Ovary (tissue), 9 donors: Measurements from ENCODE around the gene DAGLA. TPM values are rescaled to one million over a fixed set of nuclear protein-coding genes. Genes with fewer than 3 reads are reported as not detected.

Source experiments
- DNase-seq, 5 donors: peaks; one replicate each; pipeline ENCODE4 v3.0.0-alpha.2; 2019 to 2020
- H3K27ac ChIP-seq, 2 donors: fragments of 200-600 bp; one replicate each; pipeline versions ENCODE4 v1.5.1 to v1.8.0; 2019 to 2022
- H3K27me3 ChIP-seq: fragments of 200-600 bp; one replicate; pipeline ENCODE4 v1.8.0; 2022
- H3K36me3 ChIP-seq: fragments of 200-600 bp; sonication (generic); one replicate; pipeline ENCODE4 v1.5.1; 2019
- H3K4me1 ChIP-seq: one replicate; pipeline ENCODE4 v1.8.1; 2013; ENCODE audit warnings: mild to moderate bottlenecking, moderate library complexity; ENCODE audit not compliant: insufficient read depth
- H3K4me3 ChIP-seq: fragments of 200-600 bp; sonication (generic); one replicate; pipeline ENCODE4 v1.5.1; 2017
- H3K9me3 ChIP-seq, 2 donors: fragments of 200-600 bp in 1 of 2; sonication (generic) in 1 of 2; one replicate each; pipeline versions ENCODE4 v1.5.1 to v1.8.1; 2013 to 2019; ENCODE audit warnings: mild to moderate bottlenecking in 1 of 2, moderate library complexity in 1 of 2
- EP300 ChIP-seq: sonication (generic); formaldehyde crosslinking; IDR thresholded peaks from one replicate; pipeline ENCODE4 v1.6.1; 2017; ENCODE audit warnings: antibody characterized with exemption
- POLR2A ChIP-seq: fragments of 450-650 bp; IDR thresholded peaks from one replicate; pipeline ENCODE4 v1.6.1; 2017; ENCODE audit warnings: antibody characterized with exemption, mild to moderate bottlenecking, moderate library complexity
- WGBS, 3 donors: extraction: QIAGEN DNeasy Blood & Tissue Kit in 1 of 3; methylation state at CpG; one replicate each; pipeline versions ENCODE4 v1.1.5 to v1.1.7; 2013 to 2017; 5-methylcytosine and 5-hydroxymethylcytosine counted together
- intact Hi-C, 4 donors: fragments of 100-400 bp; cut with DNase I; formaldehyde crosslinking; loops; one replicate each; pipeline versions ENCODE4 v1.11.0 to v1.15.1; 2022 to 2023
- polyA plus RNA-seq, 2 donors: library from polyadenylated mRNA; stranded (reverse); fragments of 200-250 nt in 1 of 2; fragments of 350-450 nt in 1 of 2; fragmentation: Illumina TruSeq in 1 of 2; extraction: RNeasy Lipid Tissue Mini Kit (QIAGEN cat#74804) in 1 of 2; gene quantifications; one replicate each; pipeline ENCODE4 v1.2.3, GENCODE V29; 2013 to 2014
- total RNA-seq, 7 donors: library from RNA; depleted of rRNA in 2 of 7; stranded (reverse); fragments of >200 nt in 2 of 7; fragmentation: NEBNext Ultra II Directional in 3 of 7; extraction: Animal tissue kit (Norgen Biotek cat#: 25700) in 3 of 7; gene quantifications; one replicate each; pipeline versions ENCODE4 v1.1.0 to v1.2.4, GENCODE V29; 2016 to 2023
- TF ChIP-seq, protein P1 (sequence below), 3 donors: fragments of 450-650 bp in 2 of 3; fragments of 200-600 bp in 1 of 3; IDR thresholded peaks; one replicate each; pipeline versions ENCODE4 v1.5.1 to v1.8.0; 2016 to 2022; ENCODE audit warnings: antibody characterized with exemption in 3 of 3, mild to moderate bottlenecking in 1 of 3
- donor health status: DM: no; HTN: no; CAD: no; lungs with moderate emphysema.
- donor health status: DM: no; HTN: no; CAD: no.
- donor health status: Bipolar disorder and iron deficiency.
- donor health status: DM: yes; HTN: yes; CAD: no.
- donor health status: DM: no; HTN: no; CAD: no.
- donor health status: DM: yes; HTN: yes; CAD: no.

DAGLA gene
- total and polyA plus RNA-seq, 9 donors: 0.40 to 4.4 (median 1.5) TPM

DNA sequence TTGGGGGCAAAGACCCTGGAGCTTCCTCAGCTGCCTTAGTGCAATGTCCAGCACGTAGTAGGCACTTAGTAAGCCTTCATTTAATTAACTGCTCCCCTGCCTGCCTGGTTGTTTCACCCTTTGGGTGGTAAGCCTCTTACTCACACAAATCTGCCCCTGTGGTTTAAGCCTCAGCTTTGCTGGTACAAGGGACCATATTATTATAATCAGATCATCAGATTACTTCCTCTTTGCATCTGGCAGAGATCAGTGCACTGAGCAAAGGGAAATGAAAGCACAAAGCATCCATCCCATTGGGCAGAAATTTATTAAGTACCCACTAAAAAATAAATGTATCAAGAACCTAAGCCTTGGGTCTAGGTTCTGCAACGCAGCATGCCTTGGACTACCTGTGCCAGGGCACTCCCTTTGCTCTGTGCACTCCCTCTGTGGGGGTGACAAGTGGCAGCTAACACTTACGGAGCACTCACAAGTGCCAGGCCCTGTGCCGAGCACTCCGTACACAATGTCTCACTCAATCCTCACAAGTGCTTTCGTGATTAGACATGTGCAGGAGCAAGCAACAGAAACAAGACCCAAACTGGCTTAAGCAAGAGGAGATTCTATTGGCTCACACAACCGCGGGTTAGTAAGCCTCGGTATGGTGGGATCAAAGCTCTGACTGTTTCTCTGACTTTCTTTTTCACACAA lies 34.9 kb upstream of the DAGLA start:
- intact Hi-C loops: no loop called here
- Histone ChIP-seq H3K9me3 (no peaks in the 10 kb centered on the region), H3K36me3 (no peaks in the 10 kb centered on the region), H3K4me3 (no peak overlapping the region), H3K4me1 (no peaks in the 10 kb centered on the region), H3K27me3 (no peaks in the 10 kb centered on the region), H3K27ac (no peak overlapping the region)
- DNase-seq: no peak
- no peak for TF ChIP-seq EP300
- TF ChIP-seq, protein P1, sequence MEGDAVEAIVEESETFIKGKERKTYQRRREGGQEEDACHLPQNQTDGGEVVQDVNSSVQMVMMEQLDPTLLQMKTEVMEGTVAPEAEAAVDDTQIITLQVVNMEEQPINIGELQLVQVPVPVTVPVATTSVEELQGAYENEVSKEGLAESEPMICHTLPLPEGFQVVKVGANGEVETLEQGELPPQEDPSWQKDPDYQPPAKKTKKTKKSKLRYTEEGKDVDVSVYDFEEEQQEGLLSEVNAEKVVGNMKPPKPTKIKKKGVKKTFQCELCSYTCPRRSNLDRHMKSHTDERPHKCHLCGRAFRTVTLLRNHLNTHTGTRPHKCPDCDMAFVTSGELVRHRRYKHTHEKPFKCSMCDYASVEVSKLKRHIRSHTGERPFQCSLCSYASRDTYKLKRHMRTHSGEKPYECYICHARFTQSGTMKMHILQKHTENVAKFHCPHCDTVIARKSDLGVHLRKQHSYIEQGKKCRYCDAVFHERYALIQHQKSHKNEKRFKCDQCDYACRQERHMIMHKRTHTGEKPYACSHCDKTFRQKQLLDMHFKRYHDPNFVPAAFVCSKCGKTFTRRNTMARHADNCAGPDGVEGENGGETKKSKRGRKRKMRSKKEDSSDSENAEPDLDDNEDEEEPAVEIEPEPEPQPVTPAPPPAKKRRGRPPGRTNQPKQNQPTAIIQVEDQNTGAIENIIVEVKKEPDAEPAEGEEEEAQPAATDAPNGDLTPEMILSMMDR (IDR thresholded peaks at IDR 0.05): no peak
- TF ChIP-seq POLR2A: no peak
- 75 to 82% (median 77%) methylated on average over 9 of the region's 9 CpGs for WGBS, 3 donors

DNA sequence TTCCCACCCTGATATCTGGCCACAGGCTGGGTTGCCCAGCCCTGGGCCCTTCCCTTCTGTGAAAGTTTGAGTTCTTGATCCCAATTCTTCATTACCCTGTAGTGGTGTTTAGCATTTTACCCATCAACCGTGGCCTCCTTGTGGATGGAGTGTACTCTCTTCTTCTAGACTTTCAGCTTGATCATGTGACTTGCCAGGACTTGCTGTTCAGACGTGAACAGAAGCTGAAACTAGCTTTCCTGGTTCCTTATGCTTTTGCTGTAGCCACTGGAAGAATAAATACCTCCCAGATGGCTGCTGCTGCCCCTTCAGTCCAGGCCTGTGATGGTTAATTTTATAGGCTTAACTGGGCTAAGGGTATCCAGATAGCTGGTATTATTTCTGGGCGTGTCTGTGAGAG lies 32.7 kb upstream of the DAGLA start:
- H3K36me3 ChIP-seq: no peaks in the 10 kb centered on the region
- H3K9me3 ChIP-seq: no peaks in the 10 kb centered on the region
- no peaks in the 10 kb centered on the region for H3K27me3 ChIP-seq
- H3K4me1 ChIP-seq: no peaks in the 10 kb centered on the region
- no peak overlapping the region for H3K4me3 ChIP-seq
- no peak overlapping the region for H3K27ac ChIP-seq
- TF ChIP-seq EP300 (no peak), POLR2A (no peak)
- TF ChIP-seq, protein P1 (IDR thresholded peaks at IDR 0.05): no peak
- no peak for DNase-seq
- intact Hi-C loops: no loop called here
- 65 to 71% (median 68%) methylated on average over 3 of the region's 3 CpGs for WGBS, 3 donors

DNA sequence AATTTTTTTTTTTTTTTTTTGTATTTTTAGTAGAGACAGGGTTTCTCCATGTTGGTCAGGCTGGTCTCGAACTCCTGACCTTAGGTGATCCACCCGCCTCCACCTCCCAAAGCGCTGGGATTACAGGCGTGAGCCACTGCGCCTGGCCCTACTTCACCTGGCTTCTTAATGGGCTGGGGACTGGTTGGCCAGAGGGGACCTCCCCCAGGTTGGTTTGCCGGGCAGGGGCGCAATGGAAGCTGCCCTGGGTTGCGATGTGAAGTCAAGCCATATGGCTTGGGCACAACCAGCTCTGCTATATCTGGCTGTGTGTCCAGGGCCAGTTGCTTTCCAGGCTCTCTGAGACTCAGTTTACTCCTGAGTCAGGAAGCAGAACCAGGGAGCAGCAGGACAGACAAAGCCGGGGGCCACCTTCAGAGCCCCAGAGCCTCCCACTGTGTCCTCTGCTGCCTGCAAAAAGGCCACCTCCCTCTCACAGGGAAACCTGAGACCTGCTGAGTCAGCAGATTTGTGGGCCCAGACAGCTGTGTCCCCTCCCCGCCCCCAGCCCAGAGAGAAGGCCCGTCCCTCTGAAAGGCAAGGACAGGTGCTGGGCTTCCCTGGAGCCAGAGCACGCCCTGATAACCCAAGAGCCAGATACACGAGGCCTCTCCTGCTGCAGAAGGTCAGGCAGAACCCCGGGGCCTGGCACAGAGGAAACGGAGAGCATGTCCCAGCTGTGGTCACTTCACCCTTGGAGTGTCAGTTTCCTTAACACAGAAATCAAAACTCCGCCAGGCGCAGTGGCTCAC lies 29.2 kb upstream of the DAGLA start:
- intact Hi-C loops: no loop called here
- H3K36me3 ChIP-seq: no peaks in the 10 kb centered on the region
- no peaks in the 10 kb centered on the region for H3K4me1 ChIP-seq
- no peak for DNase-seq
- no peaks in the 10 kb centered on the region for H3K27me3 ChIP-seq
- TF ChIP-seq, protein P1 (IDR thresholded peaks at IDR 0.05): no peak
- TF ChIP-seq EP300: no peak
- no peak for TF ChIP-seq POLR2A
- WGBS, 3 donors: 77 to 84% (median 83%) methylated on average over 17 of the region's 17 CpGs
- no peaks in the 10 kb centered on the region for H3K9me3 ChIP-seq
- H3K27ac ChIP-seq: no peak overlapping the region
- no peak overlapping the region for H3K4me3 ChIP-seq

DNA sequence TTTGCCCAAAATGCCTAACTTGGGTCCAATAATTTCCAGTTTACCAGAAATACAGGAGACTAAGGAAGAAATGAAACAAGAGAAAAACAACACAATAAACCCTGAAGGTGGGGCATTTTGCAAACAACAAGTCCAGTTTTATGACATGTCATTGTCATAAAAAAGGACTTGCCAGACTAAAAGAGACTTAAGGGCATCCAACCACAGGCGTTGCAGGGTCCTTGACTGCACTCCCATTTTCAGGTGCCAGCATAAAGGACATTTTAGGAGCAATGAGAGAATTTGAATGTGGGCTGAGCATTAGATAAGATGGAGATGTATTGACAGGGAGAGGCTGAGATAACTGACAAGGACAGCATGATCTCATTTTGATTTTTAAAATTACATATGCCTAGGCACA lies 28.1 kb upstream of the DAGLA start:
- 63 to 92% (median 84%) methylated on average over 1 of the region's 1 CpG for WGBS, 3 donors
- Histone ChIP-seq H3K4me3 (no peak overlapping the region), H3K36me3 (no peaks in the 10 kb centered on the region), H3K27ac (no peak overlapping the region), H3K4me1 (no peaks in the 10 kb centered on the region), H3K27me3 (no peaks in the 10 kb centered on the region), H3K9me3 (no peaks in the 10 kb centered on the region)
- TF ChIP-seq, protein P1 (IDR thresholded peaks at IDR 0.05): no peak
- TF ChIP-seq POLR2A: no peak
- no peak for TF ChIP-seq EP300
- DNase-seq: no peak
- intact Hi-C loops: no loop called here
